GM13976 (cell line): ENCODE data around the gene HABP4.

Experiments used
- DNase-seq: peaks from one replicate; pipeline ENCODE4 v3.0.0; 2012; ENCODE audit warnings: low spot score
- CTCF ChIP-seq: IDR thresholded peaks from 2 replicates; pipeline ENCODE4 v1.5.1; 2012; ENCODE audit warnings: borderline replicate concordance, mild to moderate bottlenecking; ENCODE audit not compliant: insufficient read depth; ENCODE audit errors: extremely low read depth, missing control alignments, control extremely low read depth
- in situ Hi-C: fragments of 300-500 bp; cut with MboI; formaldehyde crosslinking; loops from one replicate; pipeline ENCODE4 v1.12.0; 2022; ENCODE audit warnings: low sequenced_read_pairs, mixed read lengths, inconsistent platforms; ENCODE audit not compliant: unreplicated experiment

HABP4 gene

GRCh38 chr9:96514108-96514799 is 64.3 kb downstream of the HABP4 start:
- in situ Hi-C loops, result no loop called here
- DNase-seq, result no peak
- TF ChIP-seq CTCF, result no peak

- no peak for TF ChIP-seq CTCF
- in situ Hi-C loops, result no loop called here
- DNase-seq, result no peak
Observed at GRCh38 chr9:96514800-96515158, 64.8 kb downstream of the HABP4 start.

GRCh38 chr9:96515621-96516470 is 65.9 kb downstream of the HABP4 start:
- no peak for TF ChIP-seq CTCF
- in situ Hi-C loops, result no loop called here
- DNase-seq, result no peak

- DNase-seq, result no peak
- in situ Hi-C loops, result no loop called here
- TF ChIP-seq CTCF, result no peak
Observed at GRCh38 chr9:96519095-96519494, 69.1 kb downstream of the HABP4 start.

- TF ChIP-seq CTCF, result no peak
- DNase-seq, result no peak
- in situ Hi-C loops, result no loop called here
Observed at GRCh38 chr9:96519787-96520186, 69.8 kb downstream of the HABP4 start.

- in situ Hi-C loops, result no loop called here
- TF ChIP-seq CTCF, result no peak
- DNase-seq, result no peak
Observed at GRCh38 chr9:96522366-96522765, 72.4 kb downstream of the HABP4 start.

GRCh38 chr9:96523374-96523773 is 73.4 kb downstream of the HABP4 start:
- in situ Hi-C loops, result no loop called here
- no peak for TF ChIP-seq CTCF
- no peak for DNase-seq
